Kidney capillary endothelial cell (primary cell): Measurements from ENCODE around the gene AKIP1.
"Not testable (repeated sequence)": the region's sequence is repeated elsewhere in the genome, so short reads cannot be mapped to it uniquely, and the experiment has no call there.

Source experiments
- DNase-seq: peaks from one replicate; pipeline ENCODE4 v3.0.0-alpha.2; 2018; ENCODE audit warnings: low spot score

AKIP1 gene

GRCh38 chr11:8911029-8911823 lies at the start of gene AKIP1:
TSS of gene AKIP1 (plus strand) at chr11:8911189. CDS start at chr11:8911450, 261 bp downstream.
- peak; percentile 89 for DNase-seq

GRCh38 chr11:8863838-8864237 lies 47.2 kb upstream of the AKIP1 start:
- DNase-seq, result peak; percentile 48

GRCh38 chr11:8865304-8865703 lies 45.7 kb upstream of the AKIP1 start:
- DNase-seq, result peak; percentile 14

- DNase-seq, result peak; percentile 19
Measured at GRCh38 chr11:8867035-8867434, 44.0 kb upstream of the AKIP1 start.

GRCh38 chr11:8867931-8868631 lies 42.9 kb upstream of the AKIP1 start:
- DNase-seq, result peak; percentile 44

- peak; percentile 40 for DNase-seq
Measured at GRCh38 chr11:8870411-8871170, 40.4 kb upstream of the AKIP1 start.

GRCh38 chr11:8871171-8871775 lies 39.7 kb upstream of the AKIP1 start:
- peak; percentile 63 for DNase-seq

- no peak for DNase-seq
Measured at GRCh38 chr11:8871962-8872361, 39.0 kb upstream of the AKIP1 start.

GRCh38 chr11:8873741-8874405 lies 37.1 kb upstream of the AKIP1 start:
- DNase-seq, result peak; percentile 16

GRCh38 chr11:8878771-8879170 lies 32.2 kb upstream of the AKIP1 start:
- DNase-seq, result no peak

GRCh38 chr11:8881585-8881984 lies 29.4 kb upstream of the AKIP1 start:
- DNase-seq, result not testable (repeated sequence)

- no peak for DNase-seq
Measured at GRCh38 chr11:8886322-8886721, 24.7 kb upstream of the AKIP1 start.

GRCh38 chr11:8891185-8891584 lies 19.8 kb upstream of the AKIP1 start:
- DNase-seq, result not testable (repeated sequence)

GRCh38 chr11:8899119-8899753 lies 11.8 kb upstream of the AKIP1 start:
- no peak for DNase-seq

GRCh38 chr11:8905528-8906165 lies 5.3 kb upstream of the AKIP1 start:
- DNase-seq, result no peak

GRCh38 chr11:8907116-8907515 lies 3.9 kb upstream of the AKIP1 start:
- no peak for DNase-seq

- DNase-seq, result no peak
Measured at GRCh38 chr11:8908099-8908498, 2.9 kb upstream of the AKIP1 start.

GRCh38 chr11:8910649-8911026 lies 351 bp upstream of the AKIP1 start:
- no peak for DNase-seq

GRCh38 chr11:8913961-8914660 lies 3.1 kb downstream of the AKIP1 start:
- peak; percentile 54 for DNase-seq

- DNase-seq, result no peak
Measured at GRCh38 chr11:8914661-8915018, 3.7 kb downstream of the AKIP1 start.
